ENCODE measurements around the gene STAB1. TPM values are rescaled to one million over a fixed set of nuclear protein-coding genes. Genes with fewer than 3 reads are reported as not detected.

STAB1 gene
- polyA plus RNA-seq, 1 donor (not counting 4 experiments of a cell fraction or from before 2014, with no cell fraction given) = not detected

DNA sequence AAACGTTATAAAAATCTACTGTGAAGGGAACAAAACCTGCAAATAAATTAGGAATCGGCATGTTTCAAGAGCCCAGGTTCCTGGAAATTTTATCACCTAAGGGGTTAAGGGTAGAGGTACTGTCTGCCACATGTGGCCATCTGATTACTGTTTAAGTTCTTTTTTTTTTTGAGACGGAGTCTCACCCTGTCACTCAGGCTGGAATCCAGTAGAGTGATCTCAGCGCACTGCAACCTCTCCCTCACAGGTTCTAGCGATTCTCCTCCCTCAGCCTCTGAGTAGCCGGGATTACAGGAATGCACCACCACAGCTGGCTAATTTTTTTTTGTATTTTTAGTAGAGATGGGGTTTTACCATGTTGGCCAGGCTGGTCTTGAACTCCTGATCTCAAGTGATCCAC is 77.1 kb downstream of the STAB1 start:
- no peaks in the 10 kb centered on the region for H3K4me1 ChIP-seq (ENCODE audit: control insufficient read depth, extremely low read depth, insufficient read depth, low read length)
- H3K9ac ChIP-seq (ENCODE audit: control insufficient read depth, extremely low read depth, insufficient read depth, low read length) = no peak overlapping the region
- no peaks in the 10 kb centered on the region for H3K27me3 ChIP-seq (ENCODE audit: control insufficient read depth, extremely low read depth, insufficient read depth, low read length)
- H3K27ac ChIP-seq (ENCODE audit: control insufficient read depth, insufficient read depth, low read length) = no peak overlapping the region
- no peaks in the 10 kb centered on the region for H4K20me1 ChIP-seq (ENCODE audit: control insufficient read depth, extremely low read depth, insufficient read depth, low read length)
- H3K4me2 ChIP-seq (ENCODE audit: control insufficient read depth, extremely low read depth, insufficient read depth, low read depth, low read length) = no peak overlapping the region
- H2AFZ ChIP-seq (ENCODE audit: control insufficient read depth, low read length) = no peak overlapping the region
- DNase-seq (ENCODE audit: low read depth, low spot score) (no peak), FAIRE-seq (no peak)
- no peaks in the 10 kb centered on the region for H3K9me1 ChIP-seq (ENCODE audit: control insufficient read depth, extremely low read depth, insufficient read depth, low read length)
- TF ChIP-seq, protein P1, sequence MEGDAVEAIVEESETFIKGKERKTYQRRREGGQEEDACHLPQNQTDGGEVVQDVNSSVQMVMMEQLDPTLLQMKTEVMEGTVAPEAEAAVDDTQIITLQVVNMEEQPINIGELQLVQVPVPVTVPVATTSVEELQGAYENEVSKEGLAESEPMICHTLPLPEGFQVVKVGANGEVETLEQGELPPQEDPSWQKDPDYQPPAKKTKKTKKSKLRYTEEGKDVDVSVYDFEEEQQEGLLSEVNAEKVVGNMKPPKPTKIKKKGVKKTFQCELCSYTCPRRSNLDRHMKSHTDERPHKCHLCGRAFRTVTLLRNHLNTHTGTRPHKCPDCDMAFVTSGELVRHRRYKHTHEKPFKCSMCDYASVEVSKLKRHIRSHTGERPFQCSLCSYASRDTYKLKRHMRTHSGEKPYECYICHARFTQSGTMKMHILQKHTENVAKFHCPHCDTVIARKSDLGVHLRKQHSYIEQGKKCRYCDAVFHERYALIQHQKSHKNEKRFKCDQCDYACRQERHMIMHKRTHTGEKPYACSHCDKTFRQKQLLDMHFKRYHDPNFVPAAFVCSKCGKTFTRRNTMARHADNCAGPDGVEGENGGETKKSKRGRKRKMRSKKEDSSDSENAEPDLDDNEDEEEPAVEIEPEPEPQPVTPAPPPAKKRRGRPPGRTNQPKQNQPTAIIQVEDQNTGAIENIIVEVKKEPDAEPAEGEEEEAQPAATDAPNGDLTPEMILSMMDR (optimal IDR thresholded peaks at IDR 0.05 in 1 of 3, IDR thresholded peaks at IDR 0.05 in 1 of 3, conservative IDR thresholded peaks at IDR 0.05 in 1 of 3; ENCODE audit: extremely low read depth in 1 of 3, insufficient read depth in 2 of 3, low read length in 3 of 3) = no peak
- TF ChIP-seq EZH2 (IDR thresholded peaks at IDR 0.05; ENCODE audit: low read length) = no peak
- H3K79me2 ChIP-seq (ENCODE audit: control insufficient read depth, insufficient read depth, low read length) = no peaks in the 10 kb centered on the region
- no peaks in the 10 kb centered on the region for H3K9me3 ChIP-seq (ENCODE audit: control insufficient read depth, low read depth, low read length)
- H3K4me3 ChIP-seq (ENCODE audit: control insufficient read depth in 2 of 3, extremely low read depth in 1 of 3, insufficient read depth in 2 of 3, low read depth in 1 of 3, low read length in 3 of 3) = no peak overlapping the region
- dilution Hi-C loops (cut with MboI; ENCODE audit: extremely low pct_ligation_motif_present, low sequenced_read_pairs) = no loop called here
- peaks cover 4 to 6% of the 10 kb centered on the region in 2 experiments for H3K36me3 ChIP-seq (ENCODE audit: control insufficient read depth in 2 of 2, extremely low read depth in 1 of 2, insufficient read depth in 2 of 2, low read length in 2 of 2)

Small RNAs within 50 kb of the gene (small RNA-seq; reads per million reads assigned to genes)
- gene RNU6-856P (ENCODE audit: insufficient read length in 3 of 3, low read depth in 3 of 3, low replicate concordance in 1 of 3) (0 reads per million in 3 experiments), gene RNU6ATAC16P (ENCODE audit: insufficient read length in 3 of 3, low read depth in 3 of 3, low replicate concordance in 1 of 3) (0 reads per million in 3 experiments)

Other genes starting within 250 kb of the STAB1 start
- 6.4 to 8.0 TPM (median 6.5 TPM) in 3 replicates for gene PPM1M, start 249.6 kb upstream of the STAB1 start, polyA plus RNA-seq
- 53.1 to 75.1 TPM (median 74.4 TPM) in 3 replicates for gene WDR82, start 216.7 kb upstream of the STAB1 start, polyA plus RNA-seq
- 4.9 to 5.7 TPM (median 5.0 TPM) in 3 replicates for gene GLYCTK, start 207.5 kb upstream of the STAB1 start, polyA plus RNA-seq
- 0.33 to 1.1 TPM (median 0.70 TPM) in 3 replicates for gene DNAH1, start 179.0 kb upstream of the STAB1 start, polyA plus RNA-seq
- gene BAP1, start 85.3 kb upstream of the STAB1 start, polyA plus RNA-seq = 97.8 to 119 TPM (median 100 TPM) in 3 replicates
- 9.3 to 10.3 TPM (median 9.3 TPM) in 3 replicates for gene PHF7, start 84.7 kb upstream of the STAB1 start, polyA plus RNA-seq
- 0.03 to 0.14 TPM (median 0.07 TPM) in 3 replicates for gene SEMA3G, start 50.2 kb upstream of the STAB1 start, polyA plus RNA-seq
- 0.22 to 0.35 TPM (median 0.33 TPM) in 3 replicates for gene TNNC1, start 41.3 kb upstream of the STAB1 start, polyA plus RNA-seq
- 48.1 to 65.6 TPM (median 48.4 TPM) in 3 replicates for gene NISCH, start 39.7 kb upstream of the STAB1 start, polyA plus RNA-seq
- gene NT5DC2, start 38.5 kb downstream of the STAB1 start, polyA plus RNA-seq = 54.7 to 63.3 TPM (median 55.0 TPM) in 3 replicates
- gene UQCC5, start 41.3 kb downstream of the STAB1 start, polyA plus RNA-seq = 20.0 to 28.0 TPM (median 26.0 TPM) in 3 replicates
- gene PBRM1, start 190.6 kb downstream of the STAB1 start, polyA plus RNA-seq = 20.3 to 26.0 TPM (median 25.7 TPM) in 3 replicates
- gene GNL3, start 190.7 kb downstream of the STAB1 start, polyA plus RNA-seq = 65.7 to 128 TPM (median 77.4 TPM) in 3 replicates
- 52.6 to 66.4 TPM (median 54.0 TPM) in 3 replicates for gene GLT8D1, start 210.5 kb downstream of the STAB1 start, polyA plus RNA-seq
- 99.4 to 142 TPM (median 140 TPM) in 3 replicates for gene SPCS1, start 210.8 kb downstream of the STAB1 start, polyA plus RNA-seq